Renal cortical epithelial cell (primary cell): ENCODE measurements around the gene CDC42BPA. TPM values are rescaled to one million over a fixed set of nuclear protein-coding genes. Genes with fewer than 3 reads are reported as not detected.

Source experiments
- DNase-seq: peaks from one replicate; pipeline ENCODE4 v3.0.0-alpha.2; 2011; ENCODE audit warnings: low read depth
- total RNA-seq: library from RNA; depleted of rRNA; stranded (reverse); fragments of >200 nt; gene quantifications from 2 replicates; pipeline ENCODE4 v1.2.3, GENCODE V29; 2014

The CDC42BPA gene
- total RNA-seq, 1 donor from 2014 or later, result 63.5 TPM

- no peak for DNase-seq
These were observed 17.1 kb upstream of the CDC42BPA start for GRCh38 chr1:227335242-227336020.

GRCh38 chr1:227333423-227333822 lies 15.1 kb upstream of the CDC42BPA start:
- DNase-seq, result no peak

GRCh38 chr1:227330279-227331076 lies 12.2 kb upstream of the CDC42BPA start:
- DNase-seq, result no peak

GRCh38 chr1:227328405-227329019 lies 10.2 kb upstream of the CDC42BPA start:
- DNase-seq, result no peak

- DNase-seq, result no peak
These were observed 6.9 kb upstream of the CDC42BPA start for GRCh38 chr1:227325156-227325555.

- no peak for DNase-seq
These were observed 5.6 kb upstream of the CDC42BPA start for GRCh38 chr1:227323967-227324268.

GRCh38 chr1:227323171-227323966 lies 5.1 kb upstream of the CDC42BPA start:
- DNase-seq, result peak; percentile 16

GRCh38 chr1:227322376-227322775 lies 4.1 kb upstream of the CDC42BPA start:
- DNase-seq, result no peak

- peak; percentile 26 for DNase-seq
These were observed 2.7 kb upstream of the CDC42BPA start for GRCh38 chr1:227321035-227321434.

- DNase-seq, result peak; percentile 87
These were observed 2.2 kb upstream of the CDC42BPA start for GRCh38 chr1:227320476-227320875.

- DNase-seq, result peak; percentile 48
These were observed 738 bp upstream of the CDC42BPA start for GRCh38 chr1:227318853-227319607.

- DNase-seq, result peak; percentile 79
These were observed 723 bp downstream of the CDC42BPA start for GRCh38 chr1:227317523-227318015.

- peak; percentile 13 for DNase-seq
These were observed 1.3 kb downstream of the CDC42BPA start for GRCh38 chr1:227317011-227317451.

- no peak for DNase-seq
These were observed 1.8 kb downstream of the CDC42BPA start for GRCh38 chr1:227316456-227316855.

- peak; percentile 62 for DNase-seq
These were observed 2.5 kb downstream of the CDC42BPA start for GRCh38 chr1:227315629-227316346.

- DNase-seq, result no peak
These were observed 4.1 kb downstream of the CDC42BPA start for GRCh38 chr1:227314014-227314848.

- DNase-seq, result no peak
These were observed 5.8 kb downstream of the CDC42BPA start for GRCh38 chr1:227312361-227313025.

GRCh38 chr1:227311389-227312001 lies 6.8 kb downstream of the CDC42BPA start:
- DNase-seq, result no peak
